Measurements from ENCODE around the gene PLEKHJ1.
A peak's percentile ranks its signal among the peaks of the same experiment; 100 is the strongest.
"Not testable (repeated sequence)": the region's sequence is repeated elsewhere in the genome, so short reads cannot be mapped to it uniquely, and the experiment has no call there.

PLEKHJ1 gene, protein sequence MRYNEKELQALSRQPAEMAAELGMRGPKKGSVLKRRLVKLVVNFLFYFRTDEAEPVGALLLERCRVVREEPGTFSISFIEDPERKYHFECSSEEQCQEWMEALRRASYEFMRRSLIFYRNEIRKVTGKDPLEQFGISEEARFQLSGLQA

DNA sequence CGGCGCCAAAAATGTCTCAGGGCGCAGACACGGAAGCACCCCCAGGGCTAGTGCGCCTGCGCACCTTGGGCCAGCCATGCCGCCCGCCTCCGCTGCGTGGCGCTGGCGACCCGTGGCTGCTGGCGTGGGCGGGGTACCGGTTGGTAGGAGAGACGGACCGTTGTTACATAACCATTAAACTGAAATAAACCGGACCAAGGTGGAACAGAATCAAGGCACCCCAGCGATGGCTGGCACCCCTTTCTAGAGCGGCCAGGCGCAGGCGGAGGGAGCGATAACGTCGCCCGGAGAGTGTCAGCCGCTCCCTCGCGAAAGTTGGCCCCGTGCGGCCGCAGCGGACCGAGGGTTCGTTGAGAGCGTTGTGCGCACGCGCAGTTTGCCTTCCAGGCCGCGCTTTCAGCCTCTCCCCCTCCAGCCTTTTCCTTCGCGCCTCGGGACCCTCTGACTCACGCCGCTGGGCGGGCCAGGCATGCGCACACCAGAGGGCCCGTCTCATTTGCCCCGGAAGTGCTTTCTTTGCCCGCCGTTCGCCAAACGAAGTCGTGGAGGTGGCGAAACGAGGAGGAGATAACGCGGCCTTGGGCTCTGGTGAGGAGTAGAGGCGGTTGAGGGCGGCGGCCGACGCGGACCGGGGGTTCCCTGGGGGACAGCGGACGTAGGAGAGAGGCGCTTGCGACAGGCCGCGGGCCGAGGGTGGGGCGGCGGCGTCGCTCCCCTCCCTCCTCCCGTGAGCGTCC is at the start of gene PLEKHJ1, which contains the start of gene SF3A2:
TSS of gene PLEKHJ1 (minus strand) at position 16 of the 737 bp plus-strand sequence. CDS start 81 bp downstream, outside the sequence.
TSS of gene SF3A2 (plus strand) at position 511 of the 737 bp plus-strand sequence. CDS start 6,595 bp downstream, outside the sequence.
- H3K4me3 ChIP-seq (ENCODE audit: low read depth, low read length) = peak within 1 kb of the TSS; percentile 76
- TF ChIP-seq, protein P1, sequence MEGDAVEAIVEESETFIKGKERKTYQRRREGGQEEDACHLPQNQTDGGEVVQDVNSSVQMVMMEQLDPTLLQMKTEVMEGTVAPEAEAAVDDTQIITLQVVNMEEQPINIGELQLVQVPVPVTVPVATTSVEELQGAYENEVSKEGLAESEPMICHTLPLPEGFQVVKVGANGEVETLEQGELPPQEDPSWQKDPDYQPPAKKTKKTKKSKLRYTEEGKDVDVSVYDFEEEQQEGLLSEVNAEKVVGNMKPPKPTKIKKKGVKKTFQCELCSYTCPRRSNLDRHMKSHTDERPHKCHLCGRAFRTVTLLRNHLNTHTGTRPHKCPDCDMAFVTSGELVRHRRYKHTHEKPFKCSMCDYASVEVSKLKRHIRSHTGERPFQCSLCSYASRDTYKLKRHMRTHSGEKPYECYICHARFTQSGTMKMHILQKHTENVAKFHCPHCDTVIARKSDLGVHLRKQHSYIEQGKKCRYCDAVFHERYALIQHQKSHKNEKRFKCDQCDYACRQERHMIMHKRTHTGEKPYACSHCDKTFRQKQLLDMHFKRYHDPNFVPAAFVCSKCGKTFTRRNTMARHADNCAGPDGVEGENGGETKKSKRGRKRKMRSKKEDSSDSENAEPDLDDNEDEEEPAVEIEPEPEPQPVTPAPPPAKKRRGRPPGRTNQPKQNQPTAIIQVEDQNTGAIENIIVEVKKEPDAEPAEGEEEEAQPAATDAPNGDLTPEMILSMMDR (IDR thresholded peaks at IDR 0.05; ENCODE audit: insufficient read depth, low read depth, low read length, missing control alignments) = peak; percentile 100
- peak; percentile 98 for DNase-seq (ENCODE audit: low read depth)

DNA sequence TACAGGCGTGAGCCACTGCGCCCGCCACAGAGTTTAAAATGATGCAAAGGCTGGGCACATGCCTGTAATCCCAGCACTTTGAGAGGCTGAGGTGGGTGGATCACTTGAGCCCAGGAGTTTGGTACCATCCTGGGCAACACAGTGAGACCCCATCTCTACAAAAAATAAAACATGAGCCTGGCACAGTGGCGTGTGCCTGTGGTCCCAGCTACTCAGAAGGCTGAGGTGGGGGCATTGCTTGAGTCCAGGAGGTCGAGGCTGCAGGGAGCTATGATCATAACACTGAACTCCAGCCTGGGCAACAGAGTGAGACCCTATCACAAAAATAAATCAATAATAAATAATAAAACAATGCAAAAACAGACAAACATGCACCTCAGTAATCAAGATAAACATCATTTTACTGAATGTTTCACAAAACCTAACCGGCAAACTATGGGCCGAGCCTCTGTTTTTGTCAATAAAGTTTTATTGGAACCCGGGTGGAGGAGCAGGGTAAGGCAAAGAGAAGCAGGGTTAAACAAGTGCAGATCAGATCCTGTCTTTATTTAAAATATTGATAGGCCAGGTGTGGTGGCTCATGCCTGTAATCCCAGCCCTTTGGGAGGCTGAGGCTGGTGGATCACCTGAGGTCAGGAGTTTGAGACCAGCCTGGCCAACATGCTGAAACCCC is 47.8 kb upstream of the PLEKHJ1 start:
- TF ChIP-seq, protein P1 (IDR thresholded peaks at IDR 0.05; ENCODE audit: insufficient read depth, low read depth, low read length, missing control alignments) = no peak
- no peak overlapping the region for H3K4me3 ChIP-seq (ENCODE audit: low read depth, low read length)

DNA sequence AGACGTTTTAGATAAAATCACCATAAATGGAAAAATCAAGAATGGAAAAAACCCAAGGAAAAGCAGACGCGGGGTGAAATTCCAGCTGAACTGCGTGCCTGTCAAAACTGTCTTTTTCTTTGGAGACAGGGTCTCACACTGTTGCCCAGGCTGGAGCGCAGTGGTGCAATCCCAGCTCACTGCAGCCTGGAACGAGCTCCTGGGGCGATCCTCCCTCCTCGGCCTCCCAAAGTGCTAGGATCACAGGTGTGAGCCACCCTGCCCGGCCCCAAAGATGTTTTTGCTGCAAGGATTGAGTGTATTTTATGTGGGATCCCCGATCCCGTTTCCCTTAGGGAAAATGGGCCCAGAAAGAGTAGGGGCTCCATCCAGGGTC is 46.7 kb upstream of the PLEKHJ1 start:
- no peak overlapping the region for H3K4me3 ChIP-seq (ENCODE audit: low read depth, low read length)
- TF ChIP-seq, protein P1 (IDR thresholded peaks at IDR 0.05; ENCODE audit: insufficient read depth, low read depth, low read length, missing control alignments) = no peak
- no peak for DNase-seq (ENCODE audit: low read depth)

More for the DNA sequence above, 47.8 kb upstream of the PLEKHJ1 start:
- DNase-seq (ENCODE audit: low read depth) = no peak

DNA sequence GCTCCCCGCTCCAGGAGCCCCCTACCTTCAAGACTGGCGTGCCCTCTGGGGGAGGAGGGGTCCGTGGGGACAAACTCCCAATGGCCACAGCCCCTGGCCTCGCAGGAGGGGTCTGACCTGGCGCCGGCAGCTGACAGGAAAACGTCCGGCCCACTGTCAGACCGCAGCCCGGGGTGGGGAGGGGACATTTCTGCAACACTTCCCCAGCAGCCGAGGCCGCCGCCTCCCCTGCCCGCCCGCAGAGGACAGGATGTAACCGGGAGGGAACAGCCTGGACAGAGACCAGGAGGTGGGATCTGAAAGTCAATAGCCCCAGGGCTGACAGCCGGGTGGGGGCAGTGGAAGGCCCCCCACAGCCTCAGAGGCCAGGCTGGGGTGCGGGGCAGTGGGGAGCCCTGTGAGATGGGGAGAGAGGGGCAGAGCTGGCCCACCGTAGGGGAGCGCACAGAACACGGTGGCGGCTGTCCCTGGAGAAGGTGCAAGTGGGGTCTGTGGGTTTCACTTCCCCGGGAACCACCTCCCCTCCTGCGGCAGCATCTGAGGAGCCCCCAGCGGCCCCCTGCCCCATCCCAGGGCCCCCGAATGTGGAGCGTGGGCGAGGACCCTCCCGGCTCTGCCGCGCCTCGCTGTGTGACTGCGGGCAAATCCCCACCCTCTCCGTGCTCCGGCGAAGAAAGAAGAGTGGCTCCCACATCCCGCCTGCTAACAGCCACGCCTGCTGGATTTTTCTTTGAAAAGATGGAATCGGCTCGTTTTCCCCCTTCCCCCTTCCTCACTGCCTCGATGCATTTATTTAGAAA is 46.1 kb upstream of the PLEKHJ1 start, which contains the start of gene PEAK3:
TSS of gene PEAK3 (minus strand) at position 114 of the 800 bp plus-strand sequence. CDS start 1,244 bp downstream, outside the sequence.
- DNase-seq (ENCODE audit: low read depth) = peak; percentile 45
- no peak within 1 kb of the TSS for H3K4me3 ChIP-seq (ENCODE audit: low read depth, low read length)
- TF ChIP-seq, protein P1 (IDR thresholded peaks at IDR 0.05; ENCODE audit: insufficient read depth, low read depth, low read length, missing control alignments) = no peak

DNA sequence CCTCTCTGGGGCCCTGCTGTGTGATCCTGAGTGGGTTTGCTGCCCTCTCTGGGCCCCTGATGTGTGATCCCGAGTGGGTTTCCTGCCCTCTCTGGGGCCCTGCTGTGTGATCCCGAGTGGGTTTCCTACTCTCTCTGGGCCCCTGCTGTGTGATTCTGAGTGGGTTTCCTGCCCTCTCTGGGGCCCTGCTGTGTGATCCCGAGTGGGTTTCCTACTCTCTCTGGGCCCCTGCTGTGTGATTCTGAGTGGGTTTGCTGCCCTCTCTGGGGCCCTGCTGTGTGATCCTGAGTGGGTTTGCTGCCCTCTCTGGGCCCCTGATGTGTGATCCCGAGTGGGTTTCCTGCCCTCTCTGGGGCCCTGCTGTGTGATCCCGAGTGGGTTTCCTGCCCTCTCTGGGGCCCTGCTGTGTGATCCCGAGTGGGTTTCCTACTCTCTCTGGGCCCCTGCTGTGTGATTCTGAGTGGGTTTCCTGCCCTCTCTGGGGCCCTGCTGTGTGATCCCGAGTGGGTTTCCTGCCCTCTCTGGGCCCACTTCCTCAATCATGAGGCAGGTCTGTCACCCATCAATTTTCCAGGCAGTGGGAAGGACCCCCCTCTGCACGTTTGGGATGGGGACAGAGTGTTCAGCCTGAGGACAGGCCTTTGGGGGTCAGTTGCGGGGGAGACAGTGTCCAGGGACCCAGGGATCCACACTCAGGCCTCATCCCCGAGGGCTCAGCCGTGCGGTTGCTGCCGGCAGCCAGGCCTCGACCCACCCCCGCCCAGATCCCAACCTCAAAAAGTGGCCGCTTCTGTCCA is 45.3 kb upstream of the PLEKHJ1 start:
- not testable (repeated sequence) for H3K4me3 ChIP-seq (ENCODE audit: low read depth, low read length); DNase-seq (ENCODE audit: low read depth)

DNA sequence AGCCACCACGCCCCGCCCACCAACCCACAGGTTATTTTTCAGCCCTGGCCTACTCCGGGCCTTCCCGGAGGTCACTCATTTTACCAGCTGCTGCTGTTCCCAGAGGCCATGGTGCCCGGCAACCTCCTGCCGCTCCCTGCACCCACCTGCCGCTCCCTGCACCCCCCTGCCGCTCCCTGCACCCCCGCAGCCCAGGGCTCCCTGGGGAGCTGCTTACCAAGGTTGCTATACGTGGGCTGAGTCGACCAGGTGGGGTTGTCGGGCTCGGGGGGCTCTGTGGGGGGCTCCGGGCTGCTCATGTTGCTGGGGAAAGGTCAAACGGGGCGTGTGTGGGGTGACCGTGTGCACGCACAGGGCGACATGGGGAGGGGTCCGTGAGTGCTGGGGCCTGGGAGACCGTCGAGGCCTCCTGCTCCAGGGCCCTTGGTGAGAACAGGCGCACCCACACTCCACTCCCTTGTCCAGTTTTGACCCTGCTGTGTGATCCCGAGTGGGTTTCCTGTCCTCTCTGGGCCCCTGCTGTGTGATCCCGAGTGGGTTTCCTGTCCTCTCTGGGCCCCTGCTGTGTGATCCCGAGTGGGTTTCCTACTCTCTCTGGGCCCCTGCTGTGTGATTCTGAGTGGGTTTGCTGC is 44.6 kb upstream of the PLEKHJ1 start:
- no peak overlapping the region for H3K4me3 ChIP-seq (ENCODE audit: low read depth, low read length)
- DNase-seq (ENCODE audit: low read depth) = no peak
- TF ChIP-seq, protein P1 (IDR thresholded peaks at IDR 0.05; ENCODE audit: insufficient read depth, low read depth, low read length, missing control alignments) = no peak
